Mesendoderm (in vitro differentiated cells): Measurements from ENCODE around the gene AADACL3. TPM values are rescaled to one million over a fixed set of nuclear protein-coding genes. Genes with fewer than 3 reads are reported as not detected.
"Not testable (repeated sequence)": the region's sequence is repeated elsewhere in the genome, so short reads cannot be mapped to it uniquely, and the experiment has no call there.

Experiments
- DNase-seq: peaks from one replicate; pipeline ENCODE4 v3.0.0; 2013
- H2AK5ac ChIP-seq: 2 replicates; pipeline ENCODE4 v1.6.1; 2013; ENCODE audit warnings: low read length, inconsistent platforms
- H2BK120ac ChIP-seq: 2 replicates; pipeline ENCODE4 v1.6.1; 2013; ENCODE audit warnings: low read depth, mild to moderate bottlenecking, low read length, moderate library complexity, mixed read lengths
- H2BK15ac ChIP-seq: replicated peaks from 2 replicates; pipeline ENCODE4 v1.6.1; 2013; ENCODE audit warnings: low read depth, mild to moderate bottlenecking, moderate library complexity
- H2BK5ac ChIP-seq: 2 replicates; pipeline ENCODE4 v1.6.1; 2013; ENCODE audit warnings: low read length, inconsistent platforms
- H3K18ac ChIP-seq: 2 replicates; pipeline ENCODE4 v1.6.1; 2013; ENCODE audit warnings: mild to moderate bottlenecking, low read length, mixed read lengths
- H3K23ac ChIP-seq: one replicate; pipeline ENCODE4 v1.6.1; 2013; ENCODE audit warnings: low read length
- H3K27ac ChIP-seq: 2 replicates; pipeline ENCODE4 v1.5.1; 2013; ENCODE audit warnings: low read depth, mild to moderate bottlenecking, inconsistent platforms, low read length, moderate library complexity
- H3K27me3 ChIP-seq: 2 replicates; pipeline ENCODE4 v1.6.1; 2013; ENCODE audit warnings: low read length, control low read depth, mild to moderate bottlenecking, inconsistent platforms; ENCODE audit not compliant: insufficient read depth, poor library complexity
- H3K36me3 ChIP-seq: 2 replicates; pipeline ENCODE4 v1.6.1; 2013; ENCODE audit warnings: low read length, inconsistent platforms; ENCODE audit not compliant: control insufficient read depth, insufficient read depth
- H3K4ac ChIP-seq: one replicate; pipeline ENCODE4 v1.6.1; 2013; ENCODE audit warnings: low read depth, mild to moderate bottlenecking, low read length, moderate library complexity
- H3K4me1 ChIP-seq: 2 replicates; pipeline ENCODE4 v1.6.1; 2013; ENCODE audit warnings: low read depth, low read length, inconsistent platforms; ENCODE audit not compliant: control insufficient read depth
- H3K4me2 ChIP-seq: 2 replicates; pipeline ENCODE4 v1.6.1; 2013; ENCODE audit warnings: low read length
- H3K4me3 ChIP-seq: 2 replicates; pipeline ENCODE4 v1.5.1; 2013; ENCODE audit warnings: mild to moderate bottlenecking, low read length
- H3K56ac ChIP-seq: one replicate; pipeline ENCODE4 v1.6.1; 2013; ENCODE audit warnings: low read length
- H3K79me1 ChIP-seq: 2 replicates; pipeline ENCODE4 v1.6.1; 2013; ENCODE audit warnings: low read length, inconsistent platforms
- H3K79me2 ChIP-seq: 2 replicates; pipeline ENCODE4 v1.6.1; 2013; ENCODE audit warnings: mild to moderate bottlenecking, low read length; ENCODE audit not compliant: control insufficient read depth, insufficient read depth
- H3K9ac ChIP-seq: 2 replicates; pipeline ENCODE4 v1.6.1; 2013; ENCODE audit warnings: low read length, inconsistent platforms
- H4K5ac ChIP-seq: one replicate; pipeline ENCODE4 v1.6.1; 2013; ENCODE audit warnings: low read length
- H4K8ac ChIP-seq: one replicate; pipeline ENCODE4 v1.6.1; 2013; ENCODE audit warnings: low read depth, mild to moderate bottlenecking, control low read depth, low read length, moderate library complexity
- WGBS: extraction: QIAGEN DNeasy Blood & Tissue Kit; methylation state at CpG from one replicate; pipeline ENCODE4 v1.1.7; 2013; ENCODE audit warnings: low lambda C conversion rate, missing lambda C conversion rate; ENCODE audit not compliant: insufficient coverage; ENCODE audit errors: extremely low coverage; 5-methylcytosine and 5-hydroxymethylcytosine counted together
- polyA plus RNA-seq, 2 experiments: library from polyadenylated mRNA; stranded (reverse); fragments of 200-250 nt; gene quantifications; one replicate each; pipeline ENCODE4 v1.2.3, GENCODE V29; 2013

The AADACL3 gene
- 0.49 TPM for polyA plus RNA-seq (2013, experiment 1 of 2)
- polyA plus RNA-seq (2013, experiment 2 of 2), result 0.59 TPM

- no peak within 1 kb of the TSS for H4K8ac ChIP-seq
- H2AK5ac ChIP-seq, result no peak within 1 kb of the TSS
- no peaks in the 10 kb centered on the region for H3K36me3 ChIP-seq
- H3K4me3 ChIP-seq, result no peak within 1 kb of the TSS
- no peak within 1 kb of the TSS for H3K9ac ChIP-seq
- H2BK120ac ChIP-seq, result no peak within 1 kb of the TSS
- no peaks in the 10 kb centered on the region for H3K79me1 ChIP-seq
- peak within 1 kb of the TSS; percentile 60 for H3K27ac ChIP-seq
- peak within 1 kb of the TSS; percentile 76 for H2BK5ac ChIP-seq
- DNase-seq, result no peak
- H3K56ac ChIP-seq, result peak within 1 kb of the TSS; percentile 69
- no peak within 1 kb of the TSS for H2BK15ac ChIP-seq
- peak within 1 kb of the TSS; percentile 0 for H3K18ac ChIP-seq
- no peaks in the 10 kb centered on the region for H3K79me2 ChIP-seq
- no peak within 1 kb of the TSS for H4K5ac ChIP-seq
- H3K4ac ChIP-seq, result peak within 1 kb of the TSS; percentile 90
- H3K4me1 ChIP-seq, result peaks cover 10% of the 10 kb centered on the region
- WGBS, result no CpG with 5 or more reads among the region's 8 CpGs
- no peak within 1 kb of the TSS for H3K4me2 ChIP-seq
- no peaks in the 10 kb centered on the region for H3K27me3 ChIP-seq
- peak within 1 kb of the TSS; percentile 59 for H3K23ac ChIP-seq
Observed at GRCh38 chr1:12715896-12716437, at the start of gene AADACL3. Gene AADACL3 (plus strand): TSS chr1:12716110. CDS start chr1:12716177, 67 bp downstream.

GRCh38 chr1:12666141-12666735 is 49.7 kb upstream of the AADACL3 start:
- Histone ChIP-seq H4K8ac (no peak overlapping the region), H3K9ac (no peak overlapping the region), H3K27ac (no peak overlapping the region), H3K4me2 (no peak overlapping the region), H3K79me2 (no peaks in the 10 kb centered on the region), H3K36me3 (no peaks in the 10 kb centered on the region), H4K5ac (no peak overlapping the region), H3K4me1 (no peaks in the 10 kb centered on the region), H3K18ac (no peak overlapping the region), H2BK15ac (no peak overlapping the region), H3K56ac (no peak overlapping the region), H2AK5ac (no peak overlapping the region), H2BK120ac (no peak overlapping the region), H3K79me1 (no peaks in the 10 kb centered on the region), H3K4ac (no peak overlapping the region), H3K23ac (no peak overlapping the region), H2BK5ac (no peak overlapping the region), H3K4me3 (no peak overlapping the region), H3K27me3 (no peaks in the 10 kb centered on the region)
- WGBS, result no CpG with 5 or more reads among the region's 15 CpGs
- no peak for DNase-seq

- WGBS, result no CpG with 5 or more reads among the region's 3 CpGs
- no peak overlapping the region for H2BK5ac ChIP-seq
- no peak overlapping the region for H2BK15ac ChIP-seq
- H3K36me3 ChIP-seq, result no peaks in the 10 kb centered on the region
- H3K4me3 ChIP-seq, result no peak overlapping the region
- DNase-seq, result no peak
- no peaks in the 10 kb centered on the region for H3K79me1 ChIP-seq
- H3K18ac ChIP-seq, result no peak overlapping the region
- H3K23ac ChIP-seq, result no peak overlapping the region
- H3K27ac ChIP-seq, result no peak overlapping the region
- H3K27me3 ChIP-seq, result no peaks in the 10 kb centered on the region
- no peak overlapping the region for H4K8ac ChIP-seq
- H3K9ac ChIP-seq, result no peak overlapping the region
- H3K4ac ChIP-seq, result no peak overlapping the region
- H3K79me2 ChIP-seq, result no peaks in the 10 kb centered on the region
- H3K4me2 ChIP-seq, result no peak overlapping the region
- H3K56ac ChIP-seq, result no peak overlapping the region
- no peak overlapping the region for H4K5ac ChIP-seq
- no peak overlapping the region for H2BK120ac ChIP-seq
- no peak overlapping the region for H2AK5ac ChIP-seq
- no peaks in the 10 kb centered on the region for H3K4me1 ChIP-seq
Observed at GRCh38 chr1:12669529-12670068, 46.3 kb upstream of the AADACL3 start.

GRCh38 chr1:12674358-12674757 is 41.6 kb upstream of the AADACL3 start:
- Histone ChIP-seq H3K4ac (no peak overlapping the region), H2BK120ac (no peak overlapping the region), H3K18ac (no peak overlapping the region), H3K56ac (no peak overlapping the region), H3K79me1 (no peaks in the 10 kb centered on the region), H3K27ac (no peak overlapping the region), H4K8ac (no peak overlapping the region), H2AK5ac (no peak overlapping the region), H3K27me3 (no peaks in the 10 kb centered on the region), H3K4me1 (no peaks in the 10 kb centered on the region), H3K36me3 (no peaks in the 10 kb centered on the region), H4K5ac (no peak overlapping the region), H3K23ac (no peak overlapping the region), H3K79me2 (no peaks in the 10 kb centered on the region), H3K4me3 (no peak overlapping the region), H3K4me2 (no peak overlapping the region), H2BK5ac (no peak overlapping the region), H2BK15ac (no peak overlapping the region), H3K9ac (no peak overlapping the region)
- no peak for DNase-seq

GRCh38 chr1:12676122-12676521 is 39.8 kb upstream of the AADACL3 start:
- H3K18ac ChIP-seq, H3K4ac ChIP-seq, H3K4me3 ChIP-seq, H3K79me2 ChIP-seq, H3K56ac ChIP-seq, H3K36me3 ChIP-seq, DNase-seq, H4K8ac ChIP-seq, H3K9ac ChIP-seq, H3K79me1 ChIP-seq, H3K4me2 ChIP-seq, H2BK15ac ChIP-seq, H2BK120ac ChIP-seq, H3K27ac ChIP-seq, H2AK5ac ChIP-seq, H2BK5ac ChIP-seq, H3K23ac ChIP-seq, H3K27me3 ChIP-seq, H3K4me1 ChIP-seq, H4K5ac ChIP-seq: not testable (repeated sequence)
- no CpG with 5 or more reads among the region's 4 CpGs for whole genome bisulfite sequencing

- Histone ChIP-seq H3K4me3 (no peak overlapping the region), H3K18ac (no peak overlapping the region), H3K4ac (no peak overlapping the region), H3K79me1 (no peaks in the 10 kb centered on the region), H4K8ac (no peak overlapping the region), H3K36me3 (no peaks in the 10 kb centered on the region), H3K56ac (no peak overlapping the region), H2AK5ac (no peak overlapping the region), H3K9ac (no peak overlapping the region), H4K5ac (no peak overlapping the region), H3K4me1 (no peaks in the 10 kb centered on the region), H3K79me2 (no peaks in the 10 kb centered on the region), H3K27me3 (no peaks in the 10 kb centered on the region), H2BK120ac (no peak overlapping the region), H3K4me2 (no peak overlapping the region), H2BK15ac (no peak overlapping the region), H3K23ac (no peak overlapping the region), H3K27ac (no peak overlapping the region), H2BK5ac (no peak overlapping the region)
- no CpG with 5 or more reads among the region's 1 CpG for WGBS
- no peak for DNase-seq
Observed at GRCh38 chr1:12677565-12677964, 38.3 kb upstream of the AADACL3 start.
